ENCODE measurements around the gene GRID2IP.

DNA sequence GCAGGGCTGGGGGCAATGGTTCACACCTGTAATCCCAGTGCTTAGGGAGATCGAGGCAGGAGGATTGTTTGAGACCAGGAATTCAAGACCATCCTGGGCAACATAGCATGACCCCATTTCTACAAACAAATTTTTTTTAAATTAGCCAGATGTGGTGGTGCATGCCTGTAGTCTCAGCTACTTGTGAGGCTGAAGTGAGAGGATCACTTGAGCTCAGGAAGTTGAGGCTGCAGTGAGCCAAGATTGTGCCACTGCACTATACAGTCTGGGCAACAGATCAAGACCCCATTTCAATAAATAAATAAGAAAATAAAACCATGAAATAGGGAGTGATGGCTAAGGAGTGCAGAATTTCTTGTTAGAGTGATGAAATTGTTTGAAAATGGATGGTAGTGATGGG, 8.9 kb downstream of the GRID2IP start:
- TF ChIP-seq, protein P1, sequence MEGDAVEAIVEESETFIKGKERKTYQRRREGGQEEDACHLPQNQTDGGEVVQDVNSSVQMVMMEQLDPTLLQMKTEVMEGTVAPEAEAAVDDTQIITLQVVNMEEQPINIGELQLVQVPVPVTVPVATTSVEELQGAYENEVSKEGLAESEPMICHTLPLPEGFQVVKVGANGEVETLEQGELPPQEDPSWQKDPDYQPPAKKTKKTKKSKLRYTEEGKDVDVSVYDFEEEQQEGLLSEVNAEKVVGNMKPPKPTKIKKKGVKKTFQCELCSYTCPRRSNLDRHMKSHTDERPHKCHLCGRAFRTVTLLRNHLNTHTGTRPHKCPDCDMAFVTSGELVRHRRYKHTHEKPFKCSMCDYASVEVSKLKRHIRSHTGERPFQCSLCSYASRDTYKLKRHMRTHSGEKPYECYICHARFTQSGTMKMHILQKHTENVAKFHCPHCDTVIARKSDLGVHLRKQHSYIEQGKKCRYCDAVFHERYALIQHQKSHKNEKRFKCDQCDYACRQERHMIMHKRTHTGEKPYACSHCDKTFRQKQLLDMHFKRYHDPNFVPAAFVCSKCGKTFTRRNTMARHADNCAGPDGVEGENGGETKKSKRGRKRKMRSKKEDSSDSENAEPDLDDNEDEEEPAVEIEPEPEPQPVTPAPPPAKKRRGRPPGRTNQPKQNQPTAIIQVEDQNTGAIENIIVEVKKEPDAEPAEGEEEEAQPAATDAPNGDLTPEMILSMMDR (conservative IDR thresholded peaks at IDR 0.05; ENCODE audit: low read depth, low read length) = no peak
- TF ChIP-seq EZH2 (IDR thresholded peaks at IDR 0.05; ENCODE audit: borderline replicate concordance, low read depth, low read length, poor library complexity, severe bottlenecking) = no peak
